Adrenal gland (tissue), 12 donors: ENCODE results near the gene ZYX. TPM values are rescaled to one million over a fixed set of nuclear protein-coding genes. Genes with fewer than 3 reads are reported as not detected.
"Not testable (repeated sequence)": the region's sequence is repeated elsewhere in the genome, so short reads cannot be mapped to it uniquely, and the experiment has no call there.

Experiments
- DNase-seq, 7 donors: peaks; one replicate each; pipeline ENCODE4 v3.0.0-alpha.2; 2019 to 2020
- H3K27ac ChIP-seq, 5 donors: fragments of 200-600 bp; sonication (generic) in 4 of 5; 1 replicate in 3 of 5; 2 replicates in 2 of 5; pipeline versions ENCODE4 v1.5.1 to v1.8.0; 2016 to 2020; ENCODE audit warnings: mild to moderate bottlenecking in 1 of 5
- H3K27me3 ChIP-seq: fragments of 200-600 bp; 2 replicates; pipeline ENCODE4 v1.8.0; 2021
- H3K36me3 ChIP-seq, 2 donors: fragments of 200-600 bp; replicated peaks in 1 of 2; 1 replicate in 1 of 2; 2 replicates in 1 of 2; pipeline versions ENCODE4 v1.5.1 to v1.8.0; 2018 to 2022
- H3K4me1 ChIP-seq, 2 donors: fragments of 200-600 bp; replicated peaks in 1 of 2; 1 replicate in 1 of 2; 2 replicates in 1 of 2; pipeline versions ENCODE4 v1.5.1 to v1.8.0; 2018 to 2021
- H3K4me3 ChIP-seq, 4 donors: fragments of 200-600 bp; sonication (generic) in 3 of 4; one replicate each; pipeline ENCODE4 v1.5.1; 2016 to 2018
- H3K9me3 ChIP-seq, 3 donors: fragments of 200-600 bp; sonication (generic) in 1 of 3; replicated peaks in 1 of 3; 1 replicate in 2 of 3; 2 replicates in 1 of 3; pipeline versions ENCODE4 v1.5.1 to v1.8.0; 2016 to 2021
- POLR2A ChIP-seq, 2 donors: fragments of 450-650 bp; IDR thresholded peaks; one replicate each; pipeline ENCODE4 v1.6.1; 2017; ENCODE audit warnings: antibody characterized with exemption in 2 of 2, mild to moderate bottlenecking in 2 of 2, moderate library complexity in 1 of 2
- WGBS, 4 donors: extraction: QIAGEN DNeasy Blood & Tissue Kit in 2 of 4; methylation state at CpG; one replicate each; pipeline versions ENCODE4 v1.1.5 to v1.1.7; 2013 to 2017; 5-methylcytosine and 5-hydroxymethylcytosine counted together
- intact Hi-C, 2 donors: fragments of 100-400 bp; cut with DNase I; formaldehyde crosslinking; loops; one replicate each; pipeline versions ENCODE4 v1.14.1 to v1.15.0; 2022 to 2023
- polyA plus RNA-seq, 3 donors: library from polyadenylated mRNA; stranded (reverse); fragments of 200-250 nt in 2 of 3; fragments of 350-450 nt in 1 of 3; fragmentation: Illumina TruSeq in 1 of 3; extraction: RNeasy Lipid Tissue Mini Kit (QIAGEN cat#74804) in 1 of 3; gene quantifications; one replicate each; pipeline ENCODE4 v1.2.3, GENCODE V29; 2013 to 2014
- total RNA-seq, 9 donors: library from RNA; depleted of rRNA in 4 of 9; stranded (reverse); fragments of >200 nt in 4 of 9; fragments of 120-200 nt in 1 of 9; fragmentation: NEBNext Ultra II Directional in 1 of 9; extraction: Animal tissue kit (Norgen Biotek cat#: 25700) in 1 of 9; gene quantifications; one replicate each; pipeline versions ENCODE4 v1.1.0 to v1.2.4, GENCODE V29; 2013 to 2023
- TF ChIP-seq, protein P1 (sequence below), 6 experiments: fragments of 450-650 bp in 4 of 6; fragments of 200-600 bp in 2 of 6; sonication (generic) in 1 of 6; IDR thresholded peaks; 1 replicate in 5 of 6; 2 replicates in 1 of 6; pipeline versions ENCODE4 v1.5.1 to v1.8.0; 2016 to 2021; ENCODE audit warnings: antibody characterized with exemption in 6 of 6, mild to moderate bottlenecking in 2 of 6, moderate library complexity in 1 of 6
- donor health status: healthy with polysubstance abuse.
- donor health status: Bipolar disorder and iron deficiency.
- donor health status: DM: yes; HTN: yes; CAD: no.
- donor health status: DM: no; HTN: no; CAD: no.
- donor health status: DM: no; HTN: no; CAD: no.
- donor health status: DM: yes; HTN: yes; CAD: no.

ZYX gene
- total and polyA plus RNA-seq, 12 donors: 5.0 to 152 (median 77.1) TPM

GRCh38 chr7:143410521-143411004, 29.4 kb downstream of the ZYX start:
- peak overlapping the region in 1 of 5 donors; percentile 15 for H3K27ac ChIP-seq
- H3K4me3 ChIP-seq: no peak overlapping the region
- peak in 1 of 7 donors; percentile 33 for DNase-seq
- peaks cover 29% of the 10 kb centered on the region for H3K27me3 ChIP-seq
- H3K4me1 ChIP-seq: peaks cover 7 to 12% of the 10 kb centered on the region in 2 donors
- TF ChIP-seq, protein P1, sequence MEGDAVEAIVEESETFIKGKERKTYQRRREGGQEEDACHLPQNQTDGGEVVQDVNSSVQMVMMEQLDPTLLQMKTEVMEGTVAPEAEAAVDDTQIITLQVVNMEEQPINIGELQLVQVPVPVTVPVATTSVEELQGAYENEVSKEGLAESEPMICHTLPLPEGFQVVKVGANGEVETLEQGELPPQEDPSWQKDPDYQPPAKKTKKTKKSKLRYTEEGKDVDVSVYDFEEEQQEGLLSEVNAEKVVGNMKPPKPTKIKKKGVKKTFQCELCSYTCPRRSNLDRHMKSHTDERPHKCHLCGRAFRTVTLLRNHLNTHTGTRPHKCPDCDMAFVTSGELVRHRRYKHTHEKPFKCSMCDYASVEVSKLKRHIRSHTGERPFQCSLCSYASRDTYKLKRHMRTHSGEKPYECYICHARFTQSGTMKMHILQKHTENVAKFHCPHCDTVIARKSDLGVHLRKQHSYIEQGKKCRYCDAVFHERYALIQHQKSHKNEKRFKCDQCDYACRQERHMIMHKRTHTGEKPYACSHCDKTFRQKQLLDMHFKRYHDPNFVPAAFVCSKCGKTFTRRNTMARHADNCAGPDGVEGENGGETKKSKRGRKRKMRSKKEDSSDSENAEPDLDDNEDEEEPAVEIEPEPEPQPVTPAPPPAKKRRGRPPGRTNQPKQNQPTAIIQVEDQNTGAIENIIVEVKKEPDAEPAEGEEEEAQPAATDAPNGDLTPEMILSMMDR (IDR thresholded peaks at IDR 0.05): no peak
- TF ChIP-seq POLR2A (IDR thresholded peaks at IDR 0.05): no peak
- WGBS, 4 donors: 23 to 37% (median 31%) methylated on average over 6 of the region's 6 CpGs
- intact Hi-C loops: loop anchor here (10.0 kb wide), 2 partner anchors 106 to 166 kb away; no protein-coding TSS in a partner anchor
- H3K9me3 ChIP-seq: no peaks in the 10 kb centered on the region
- H3K36me3 ChIP-seq: no peaks in the 10 kb centered on the region

GRCh38 chr7:143411976-143412708, 31.0 kb downstream of the ZYX start:
- Histone ChIP-seq H3K4me1 (peaks cover 7 to 12% of the 10 kb centered on the region in 2 donors), H3K27me3 (peaks cover 29% of the 10 kb centered on the region), H3K27ac (no peak overlapping the region), H3K4me3 (no peak overlapping the region), H3K9me3 (no peaks in the 10 kb centered on the region), H3K36me3 (no peaks in the 10 kb centered on the region)
- 64 to 67% (median 64%) methylated on average over 5 of the region's 5 CpGs for WGBS, 4 donors
- TF ChIP-seq, protein P1 (IDR thresholded peaks at IDR 0.05): no peak
- no peak for TF ChIP-seq POLR2A (IDR thresholded peaks at IDR 0.05)
- intact Hi-C loops: loop anchor here (10.0 kb wide), 2 partner anchors 107 to 167 kb away; no protein-coding TSS in a partner anchor
- DNase-seq: peak in 1 of 7 donors; percentile 18

GRCh38 chr7:143413123-143413522, 32.0 kb downstream of the ZYX start:
- Histone ChIP-seq H3K27ac (no peak overlapping the region), H3K4me1 (peaks cover 7 to 12% of the 10 kb centered on the region in 2 donors), H3K27me3 (peaks cover 29% of the 10 kb centered on the region), H3K4me3 (no peak overlapping the region), H3K36me3 (no peaks in the 10 kb centered on the region), H3K9me3 (no peaks in the 10 kb centered on the region)
- intact Hi-C loops: loop anchor here (10.0 kb wide), 2 partner anchors 108 to 168 kb away; no protein-coding TSS in a partner anchor
- 77 to 90% (median 84%) methylated on average over 8 of the region's 8 CpGs for WGBS, 4 donors
- TF ChIP-seq POLR2A (IDR thresholded peaks at IDR 0.05): no peak
- TF ChIP-seq, protein P1 (IDR thresholded peaks at IDR 0.05): no peak
- DNase-seq: peak in 1 of 7 donors; percentile 27

DNA sequence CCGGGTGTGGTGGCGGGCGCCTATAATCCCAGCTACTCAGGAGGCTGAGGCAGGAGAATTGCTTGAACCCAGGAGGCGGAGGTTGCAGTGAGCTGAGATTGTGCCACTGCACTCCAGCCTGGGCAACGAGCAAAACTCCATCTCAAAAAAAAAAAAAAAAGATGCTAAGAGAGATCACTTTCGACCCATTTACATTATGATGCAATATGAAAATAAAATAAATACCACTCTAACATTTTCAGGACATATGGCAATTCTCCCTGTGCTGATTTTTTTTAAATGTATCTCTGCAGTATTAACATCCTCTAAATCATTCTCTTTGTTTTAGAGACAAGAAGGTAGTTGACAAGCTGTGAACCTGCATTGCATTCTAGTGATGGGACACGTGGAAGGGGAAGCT, 34.1 kb downstream of the ZYX start:
- DNase-seq: peak in 1 of 7 donors; percentile 17
- H3K27ac ChIP-seq, H3K4me3 ChIP-seq, H3K9me3 ChIP-seq, H3K36me3 ChIP-seq, H3K4me1 ChIP-seq: not testable (repeated sequence)
- whole genome bisulfite sequencing, 4 donors: 70 to 80% (median 72%) methylated on average over 7 of the region's 7 CpGs
- peaks cover 19% of the 10 kb centered on the region for H3K27me3 ChIP-seq
- intact Hi-C loops: loop anchor here (5.0 to 10.0 kb wide), 3 partner anchors 33 to 170 kb away; partner anchors contain the start of gene ZYX (in 1 of the 2)
